ENCODE results near the gene NOS1AP. TPM values are rescaled to one million over a fixed set of nuclear protein-coding genes. Genes with fewer than 3 reads are reported as not detected.
"Not testable (repeated sequence)": the region's sequence is repeated elsewhere in the genome, so short reads cannot be mapped to it uniquely, and the experiment has no call there.

Gene NOS1AP
- total RNA-seq, 1 donor: under 0.01 TPM

GRCh38 chr1:162172311-162173102 is 103.0 kb downstream of the NOS1AP start:
- Histone ChIP-seq H3K9me3 (ENCODE audit: low read depth, low read length) (no peaks in the 10 kb centered on the region), H3K4me3 (ENCODE audit: low read length) (no peak overlapping the region), H3K4me1 (ENCODE audit: insufficient read depth, low read length) (peaks cover 4% of the 10 kb centered on the region), H3K27me3 (ENCODE audit: insufficient read depth, low read length) (no peaks in the 10 kb centered on the region)

GRCh38 chr1:162173607-162174006 is 104.1 kb downstream of the NOS1AP start:
- H3K9me3 ChIP-seq (ENCODE audit: low read depth, low read length); H3K4me1 ChIP-seq (ENCODE audit: insufficient read depth, low read length); H3K27me3 ChIP-seq (ENCODE audit: insufficient read depth, low read length); H3K4me3 ChIP-seq (ENCODE audit: low read length): not testable (repeated sequence)

- H3K4me1 ChIP-seq (ENCODE audit: insufficient read depth, low read length); H3K4me3 ChIP-seq (ENCODE audit: low read length); H3K27me3 ChIP-seq (ENCODE audit: insufficient read depth, low read length); H3K9me3 ChIP-seq (ENCODE audit: low read depth, low read length): not testable (repeated sequence)
Measured at GRCh38 chr1:162174027-162174426, 104.5 kb downstream of the NOS1AP start.

GRCh38 chr1:162175379-162176081 is 106.0 kb downstream of the NOS1AP start:
- no peaks in the 10 kb centered on the region for H3K9me3 ChIP-seq (ENCODE audit: low read depth, low read length)
- H3K4me1 ChIP-seq (ENCODE audit: insufficient read depth, low read length): peaks cover 10% of the 10 kb centered on the region
- H3K27me3 ChIP-seq (ENCODE audit: insufficient read depth, low read length): no peaks in the 10 kb centered on the region
- no peak overlapping the region for H3K4me3 ChIP-seq (ENCODE audit: low read length)

- no peaks in the 10 kb centered on the region for H3K9me3 ChIP-seq (ENCODE audit: low read depth, low read length)
- H3K27me3 ChIP-seq (ENCODE audit: insufficient read depth, low read length): no peaks in the 10 kb centered on the region
- no peak overlapping the region for H3K4me3 ChIP-seq (ENCODE audit: low read length)
Measured at GRCh38 chr1:162177126-162177525, 107.6 kb downstream of the NOS1AP start.

GRCh38 chr1:162178432-162178831 is 108.9 kb downstream of the NOS1AP start:
- Histone ChIP-seq H3K4me1 (ENCODE audit: insufficient read depth, low read length) (peaks cover 10% of the 10 kb centered on the region), H3K4me3 (ENCODE audit: low read length) (no peak overlapping the region), H3K27me3 (ENCODE audit: insufficient read depth, low read length) (no peaks in the 10 kb centered on the region), H3K9me3 (ENCODE audit: low read depth, low read length) (no peaks in the 10 kb centered on the region)

More at GRCh38 chr1:162177126-162177525, 107.6 kb downstream of the NOS1AP start:
- H3K4me1 ChIP-seq (ENCODE audit: insufficient read depth, low read length): peaks cover 10% of the 10 kb centered on the region

GRCh38 chr1:162179121-162179520 is 109.6 kb downstream of the NOS1AP start:
- H3K27me3 ChIP-seq (ENCODE audit: insufficient read depth, low read length): no peaks in the 10 kb centered on the region
- H3K4me3 ChIP-seq (ENCODE audit: low read length): no peak overlapping the region
- no peaks in the 10 kb centered on the region for H3K9me3 ChIP-seq (ENCODE audit: low read depth, low read length)
- peaks cover 10% of the 10 kb centered on the region for H3K4me1 ChIP-seq (ENCODE audit: insufficient read depth, low read length)

GRCh38 chr1:162180813-162181212 is 111.3 kb downstream of the NOS1AP start:
- H3K27me3 ChIP-seq (ENCODE audit: insufficient read depth, low read length): no peaks in the 10 kb centered on the region
- H3K9me3 ChIP-seq (ENCODE audit: low read depth, low read length): no peaks in the 10 kb centered on the region
- H3K4me1 ChIP-seq (ENCODE audit: insufficient read depth, low read length): peaks cover 10% of the 10 kb centered on the region
- no peak overlapping the region for H3K4me3 ChIP-seq (ENCODE audit: low read length)

- Histone ChIP-seq H3K4me3 (ENCODE audit: low read length) (no peak overlapping the region), H3K4me1 (ENCODE audit: insufficient read depth, low read length) (peaks cover 7% of the 10 kb centered on the region), H3K27me3 (ENCODE audit: insufficient read depth, low read length) (no peaks in the 10 kb centered on the region), H3K9me3 (ENCODE audit: low read depth, low read length) (no peaks in the 10 kb centered on the region)
Measured at GRCh38 chr1:162182090-162182489, 112.6 kb downstream of the NOS1AP start.

GRCh38 chr1:162185314-162186025 is 116.0 kb downstream of the NOS1AP start:
- H3K4me3 ChIP-seq (ENCODE audit: low read length): no peak overlapping the region
- no peaks in the 10 kb centered on the region for H3K9me3 ChIP-seq (ENCODE audit: low read depth, low read length)
- no peaks in the 10 kb centered on the region for H3K27me3 ChIP-seq (ENCODE audit: insufficient read depth, low read length)
- no peaks in the 10 kb centered on the region for H3K4me1 ChIP-seq (ENCODE audit: insufficient read depth, low read length)

GRCh38 chr1:162186026-162186374 is 116.5 kb downstream of the NOS1AP start:
- no peaks in the 10 kb centered on the region for H3K27me3 ChIP-seq (ENCODE audit: insufficient read depth, low read length)
- no peaks in the 10 kb centered on the region for H3K4me1 ChIP-seq (ENCODE audit: insufficient read depth, low read length)
- H3K9me3 ChIP-seq (ENCODE audit: low read depth, low read length): no peaks in the 10 kb centered on the region
- no peak overlapping the region for H3K4me3 ChIP-seq (ENCODE audit: low read length)

- Histone ChIP-seq H3K4me3 (ENCODE audit: low read length) (no peak overlapping the region), H3K27me3 (ENCODE audit: insufficient read depth, low read length) (no peaks in the 10 kb centered on the region), H3K9me3 (ENCODE audit: low read depth, low read length) (no peaks in the 10 kb centered on the region), H3K4me1 (ENCODE audit: insufficient read depth, low read length) (no peaks in the 10 kb centered on the region)
Measured at GRCh38 chr1:162186406-162186805, 116.9 kb downstream of the NOS1AP start.

- Histone ChIP-seq H3K27me3 (ENCODE audit: insufficient read depth, low read length) (no peaks in the 10 kb centered on the region), H3K4me3 (ENCODE audit: low read length) (no peak overlapping the region), H3K4me1 (ENCODE audit: insufficient read depth, low read length) (no peaks in the 10 kb centered on the region), H3K9me3 (ENCODE audit: low read depth, low read length) (no peaks in the 10 kb centered on the region)
Measured at GRCh38 chr1:162187687-162188276, 118.3 kb downstream of the NOS1AP start.

GRCh38 chr1:162189345-162189744 is 119.9 kb downstream of the NOS1AP start:
- Histone ChIP-seq H3K4me1 (ENCODE audit: insufficient read depth, low read length) (peaks cover 3% of the 10 kb centered on the region), H3K9me3 (ENCODE audit: low read depth, low read length) (no peaks in the 10 kb centered on the region), H3K4me3 (ENCODE audit: low read length) (no peak overlapping the region), H3K27me3 (ENCODE audit: insufficient read depth, low read length) (no peaks in the 10 kb centered on the region)

Measured in mononuclear cell (primary cell).